ENCODE results near the gene COMMD7. TPM values are rescaled to one million over a fixed set of nuclear protein-coding genes. Genes with fewer than 3 reads are reported as not detected.

The COMMD7 gene
- polyA plus RNA-seq, 3 donors: 68.0 to 73.0 (median 71.7) TPM

DNA sequence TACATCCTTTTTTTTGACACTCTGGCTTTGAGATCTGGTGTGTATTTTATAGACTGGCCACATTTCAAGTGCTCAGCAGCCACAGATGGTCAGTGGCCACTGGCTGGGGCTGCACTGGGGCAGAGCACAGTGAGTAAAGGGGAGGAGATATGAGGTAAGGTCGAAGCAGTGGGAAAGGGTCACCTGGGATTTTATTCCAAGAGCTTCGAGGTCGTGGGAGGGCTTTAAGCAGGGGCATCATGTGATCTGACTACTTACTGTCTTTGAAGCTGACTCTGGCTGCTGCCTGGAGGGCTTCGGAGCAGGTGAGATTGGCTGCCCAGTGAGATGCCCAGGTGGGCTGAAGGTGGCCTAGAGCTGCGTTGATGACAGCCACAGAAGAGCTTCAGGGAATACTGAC is 76.2 kb downstream of the COMMD7 start:
- DNase-seq (ENCODE audit: extremely low read depth in 1 of 11, low read depth in 9 of 11, low spot score in 4 of 11): no peak

- DNase-seq (ENCODE audit: extremely low read depth in 1 of 11, low read depth in 9 of 11, low spot score in 4 of 11): no peak
Measured at GRCh38 chr20:32664678-32665159, 78.5 kb downstream of the COMMD7 start.

GRCh38 chr20:32664012-32664677 is 79.1 kb downstream of the COMMD7 start:
- DNase-seq (ENCODE audit: extremely low read depth in 1 of 11, low read depth in 9 of 11, low spot score in 4 of 11): no peak

DNA sequence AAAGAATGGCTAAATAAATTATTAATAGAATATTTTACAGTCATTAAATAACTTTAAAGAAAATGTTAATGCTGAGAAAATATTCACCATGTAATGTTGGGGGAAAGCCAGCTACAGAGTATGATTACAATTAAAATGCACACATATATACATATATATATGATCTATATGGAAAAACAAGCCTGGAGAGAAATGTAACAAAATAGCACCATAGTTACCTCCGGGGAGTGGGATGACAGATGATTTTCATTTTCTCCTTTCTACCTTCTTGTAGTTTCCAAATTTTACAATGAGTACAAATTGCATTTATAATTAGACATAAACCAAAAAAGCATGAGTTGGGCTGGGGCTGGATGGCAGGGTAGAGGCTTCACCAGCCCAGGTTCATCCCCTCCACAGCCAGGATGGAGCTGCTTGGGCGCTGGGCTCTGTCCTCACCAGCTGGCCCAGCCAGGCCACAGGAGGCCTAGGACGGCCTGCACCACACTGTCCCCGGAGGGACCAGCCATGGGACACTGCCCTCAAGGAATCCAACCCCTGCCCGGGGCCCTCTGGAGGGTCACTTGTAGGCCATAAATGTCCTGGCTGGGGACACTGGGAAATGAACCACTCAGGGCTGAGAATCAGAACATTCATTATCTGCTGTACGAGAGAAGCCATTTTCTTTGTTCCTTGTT is 79.8 kb downstream of the COMMD7 start:
- no peak for DNase-seq (ENCODE audit: extremely low read depth in 1 of 11, low read depth in 9 of 11, low spot score in 4 of 11)

GRCh38 chr20:32661820-32662528 is 81.3 kb downstream of the COMMD7 start:
- no peak for DNase-seq (ENCODE audit: extremely low read depth in 1 of 11, low read depth in 9 of 11, low spot score in 4 of 11)

- no peak for DNase-seq (ENCODE audit: extremely low read depth in 1 of 11, low read depth in 9 of 11, low spot score in 4 of 11)
Measured at GRCh38 chr20:32660661-32661060, 82.6 kb downstream of the COMMD7 start.

DNA sequence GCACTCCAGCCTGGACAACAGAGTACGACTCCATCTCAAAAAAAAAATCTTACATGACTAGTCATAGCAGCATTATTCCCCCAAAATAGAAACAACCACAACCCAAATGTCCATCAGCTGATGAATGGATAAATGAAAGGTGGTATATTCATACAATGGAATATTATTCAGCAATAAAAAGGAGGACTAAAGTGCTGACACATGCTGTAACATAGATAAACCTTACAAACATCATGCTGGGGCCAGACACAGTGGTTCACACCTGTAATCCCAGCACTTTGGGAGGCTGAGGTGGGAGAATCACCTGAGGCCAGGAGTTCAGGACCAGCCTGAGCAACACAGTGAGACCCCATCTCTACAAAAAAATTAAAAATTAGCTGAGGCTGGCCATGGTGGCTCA is 86.4 kb downstream of the COMMD7 start:
- DNase-seq (ENCODE audit: extremely low read depth in 1 of 11, low read depth in 9 of 11, low spot score in 4 of 11): no peak

GRCh38 chr20:32655903-32656512 is 87.3 kb downstream of the COMMD7 start:
- no peak for DNase-seq (ENCODE audit: extremely low read depth in 1 of 11, low read depth in 9 of 11, low spot score in 4 of 11)

- DNase-seq (ENCODE audit: extremely low read depth in 1 of 11, low read depth in 9 of 11, low spot score in 4 of 11): peak; percentile 46 to 80 (median 67)
Measured at GRCh38 chr20:32652739-32653526, 90.3 kb downstream of the COMMD7 start.

Other genes starting within 250 kb of the COMMD7 start
- gene NOL4L, start 158.1 kb downstream of the COMMD7 start, polyA plus RNA-seq (ENCODE audit: insufficient read length in 3 of 3): 10 to 100 TPM; 50.6 to 67.3 (median 57.2) TPM
- under 1 TPM; 0.16 to 0.61 (median 0.17) TPM for gene C20orf203, start 69.5 kb downstream of the COMMD7 start, polyA plus RNA-seq (ENCODE audit: insufficient read length in 3 of 3)
- 1 to 10 TPM; 7.6 to 8.1 (median 8.0) TPM for gene DNMT3B, start 18.9 kb upstream of the COMMD7 start, polyA plus RNA-seq (ENCODE audit: insufficient read length in 3 of 3)
- 100 to 1,000 TPM; 100 to 121 (median 114) TPM for gene MAPRE1, start 76.5 kb upstream of the COMMD7 start, polyA plus RNA-seq (ENCODE audit: insufficient read length in 3 of 3)
- gene EFCAB8, start 115.5 kb upstream of the COMMD7 start, polyA plus RNA-seq (ENCODE audit: insufficient read length in 3 of 3): under 1 TPM in 2 of 3 donors, not detected in 1; 0.04 to 0.09 TPM

All from renal cortex interstitium (tissue), 11 donors.